Measurements from ENCODE around the gene UBE2N.
A peak's percentile ranks its signal among the peaks of the same experiment; 100 is the strongest.

Gene UBE2N, protein sequence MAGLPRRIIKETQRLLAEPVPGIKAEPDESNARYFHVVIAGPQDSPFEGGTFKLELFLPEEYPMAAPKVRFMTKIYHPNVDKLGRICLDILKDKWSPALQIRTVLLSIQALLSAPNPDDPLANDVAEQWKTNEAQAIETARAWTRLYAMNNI

DNA sequence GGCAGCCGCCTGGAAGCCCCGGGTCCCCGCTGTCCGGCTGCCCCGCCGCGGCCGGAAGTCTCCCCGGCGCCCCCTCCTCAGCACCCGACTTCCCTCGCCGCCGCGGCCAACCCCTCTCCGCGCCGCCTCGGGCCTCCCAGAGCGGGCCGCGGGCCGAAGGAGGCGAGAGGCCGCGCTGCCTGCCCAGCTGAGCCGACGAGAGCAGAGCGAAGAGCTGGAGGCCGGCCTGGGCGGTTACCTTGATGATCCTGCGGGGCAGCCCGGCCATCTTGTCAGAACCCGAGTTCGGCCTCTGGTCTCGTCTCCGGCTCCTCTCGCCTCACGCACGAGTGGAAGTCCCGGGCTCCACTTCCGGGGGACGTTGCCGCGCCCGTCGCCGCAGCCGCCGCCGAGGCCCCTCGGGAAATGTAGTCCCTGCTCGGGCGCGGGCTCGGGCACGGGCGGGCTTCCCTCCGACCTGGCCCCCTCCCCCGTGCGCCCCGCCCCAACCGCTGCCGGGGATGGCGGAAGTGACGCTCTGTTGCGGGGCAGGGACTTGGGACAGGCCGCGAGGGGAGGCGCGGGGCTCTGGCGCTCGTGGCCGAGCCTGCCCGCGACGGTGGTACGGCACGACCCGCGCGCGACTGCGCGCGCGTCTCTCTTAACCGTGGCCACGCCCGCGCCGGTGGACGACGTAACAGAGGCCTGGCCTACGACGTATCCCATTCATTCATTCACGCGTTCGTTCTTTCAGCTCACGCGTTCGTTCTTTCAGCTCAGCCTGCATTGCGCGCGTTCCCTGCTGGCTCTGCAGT lies at the start of gene UBE2N:
Gene UBE2N (minus strand): TSS at position 331 of the 794 bp plus-strand sequence. CDS start 63 bp downstream, at position 268.
- peak; percentile 72 for DNase-seq

DNA sequence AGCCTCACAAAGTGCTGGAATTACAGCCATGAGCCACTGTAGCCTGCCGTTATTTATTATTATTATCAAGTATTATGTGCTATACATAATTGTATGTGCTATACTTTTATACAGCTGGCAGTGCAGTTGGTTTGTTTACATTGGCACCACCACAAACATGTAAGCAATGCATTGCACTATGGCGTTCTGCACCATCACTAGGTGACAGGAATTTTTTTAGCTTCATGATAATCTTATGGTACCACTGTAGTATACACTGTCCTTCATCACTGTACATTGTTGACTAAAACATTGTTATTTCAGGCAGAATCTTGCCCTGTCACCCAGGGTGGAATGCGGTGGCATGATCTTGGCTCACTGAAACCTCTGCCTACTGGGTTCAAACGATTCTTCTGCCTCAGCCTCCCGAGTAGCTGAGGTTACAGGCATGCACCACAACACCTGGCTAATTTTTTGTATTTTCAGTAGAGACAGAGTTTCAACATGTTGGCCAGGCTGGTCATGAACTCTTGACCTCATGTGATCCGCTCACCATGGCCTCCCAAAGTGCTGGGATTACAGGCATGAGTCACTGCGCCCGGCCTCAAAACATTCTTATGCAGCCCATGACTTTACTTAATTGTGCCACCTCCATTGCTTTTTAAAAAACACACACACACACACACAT lies 42.7 kb upstream of the UBE2N start:
- DNase-seq = no peak

DNA sequence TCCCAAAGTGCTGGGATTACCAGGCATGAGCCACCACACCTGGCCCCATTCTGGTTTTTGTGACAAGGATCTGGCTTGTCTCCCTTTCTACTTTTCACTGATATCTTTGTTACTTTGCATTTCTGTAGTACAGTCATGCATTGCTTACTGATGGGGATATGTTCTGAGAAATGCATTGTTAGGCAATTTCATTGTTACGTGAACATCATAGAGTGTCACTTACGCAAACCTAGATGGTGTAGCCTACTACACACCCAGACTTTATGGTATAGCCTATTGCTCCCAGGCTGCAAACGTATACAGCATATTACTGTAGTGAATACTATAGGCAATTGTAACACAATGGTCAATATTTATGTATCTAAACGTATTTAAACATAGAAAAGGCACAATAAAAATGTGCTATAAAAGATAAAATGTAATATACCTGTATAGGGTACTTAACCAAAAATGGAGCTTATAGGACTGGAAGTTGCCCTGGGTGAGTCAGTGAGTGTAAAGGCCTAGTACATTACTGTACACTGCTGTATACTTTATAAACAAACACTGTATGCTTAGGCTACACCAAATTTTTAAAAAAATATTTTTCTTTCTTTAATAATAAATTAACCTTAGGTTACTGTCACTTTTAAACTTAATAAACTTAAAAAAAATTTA lies 41.5 kb upstream of the UBE2N start:
- no peak for DNase-seq

DNA sequence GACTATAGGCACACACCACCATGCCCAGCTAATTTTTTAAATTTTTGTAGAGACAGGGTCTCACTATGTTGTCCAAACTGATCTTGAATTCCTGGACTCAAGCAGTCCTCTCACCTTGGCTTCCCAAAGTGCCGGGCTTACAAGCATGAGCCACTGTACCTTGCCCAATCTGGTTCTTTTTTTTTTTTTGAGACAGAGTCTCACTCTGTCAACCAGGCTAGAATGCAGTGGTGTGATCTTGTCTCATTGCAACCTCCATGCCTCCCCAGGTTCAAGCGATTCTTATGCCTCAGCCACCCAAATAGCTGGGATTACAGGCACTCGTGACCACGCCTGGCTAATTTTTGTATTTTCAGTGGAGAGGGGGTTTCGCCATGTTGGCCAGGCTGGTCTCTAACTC lies 41.0 kb upstream of the UBE2N start:
- no peak for DNase-seq

DNA sequence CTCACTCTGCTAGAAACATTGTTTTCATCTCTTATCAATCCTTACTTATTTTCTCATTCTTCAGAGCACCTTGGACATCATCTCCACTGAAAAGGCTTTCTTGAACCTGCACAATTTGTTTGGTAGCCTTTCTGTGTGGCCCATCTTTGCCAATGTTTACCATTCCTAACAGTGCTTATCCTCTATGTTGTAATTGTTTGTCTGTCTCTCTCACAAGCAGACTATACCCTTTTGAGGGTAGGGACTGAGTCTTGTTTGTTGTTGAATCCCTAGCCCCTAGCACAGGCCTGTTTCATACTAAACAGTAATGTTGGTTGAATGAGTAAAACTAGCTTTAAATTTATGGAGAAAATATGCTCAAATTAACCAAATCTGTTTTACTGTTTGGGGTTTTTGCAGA lies 34.8 kb upstream of the UBE2N start:
- DNase-seq = no peak

DNA sequence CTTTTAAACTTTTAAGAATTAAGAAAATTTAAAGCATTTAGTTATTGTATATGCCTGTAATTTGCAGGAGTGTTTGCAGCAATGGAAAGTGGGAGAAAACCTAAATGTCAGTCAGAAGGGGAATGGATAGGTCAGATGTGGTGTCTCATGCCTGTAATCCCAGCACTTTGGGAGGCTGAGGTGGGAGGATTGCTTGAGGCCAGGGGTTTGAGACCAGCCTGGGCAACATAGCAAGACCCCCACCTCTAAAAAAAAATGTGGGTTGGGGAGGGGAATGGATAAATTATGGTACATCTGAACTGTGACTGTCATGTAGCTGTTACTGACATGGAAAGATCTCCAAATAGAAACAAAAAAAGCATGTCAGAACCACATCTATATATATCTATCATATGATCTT lies 27.6 kb upstream of the UBE2N start:
- no peak for DNase-seq

DNA sequence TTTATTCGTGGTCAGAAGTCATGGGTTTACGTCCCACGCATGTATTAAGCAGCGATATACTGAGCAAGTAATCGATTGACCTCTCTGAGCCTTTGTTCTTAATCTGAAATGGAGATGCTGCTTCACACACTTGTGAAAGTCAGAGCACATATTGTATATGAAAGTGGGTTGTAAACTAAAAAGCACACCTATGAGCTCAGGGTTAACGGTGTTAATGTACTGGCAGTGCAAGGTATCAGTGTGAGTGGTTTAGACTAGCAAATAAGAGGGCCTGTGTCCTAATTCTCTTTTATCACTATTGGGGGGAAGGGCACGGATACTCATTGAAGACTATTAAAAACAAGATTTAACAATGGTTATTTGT lies 26.2 kb upstream of the UBE2N start:
- no peak for DNase-seq

DNA sequence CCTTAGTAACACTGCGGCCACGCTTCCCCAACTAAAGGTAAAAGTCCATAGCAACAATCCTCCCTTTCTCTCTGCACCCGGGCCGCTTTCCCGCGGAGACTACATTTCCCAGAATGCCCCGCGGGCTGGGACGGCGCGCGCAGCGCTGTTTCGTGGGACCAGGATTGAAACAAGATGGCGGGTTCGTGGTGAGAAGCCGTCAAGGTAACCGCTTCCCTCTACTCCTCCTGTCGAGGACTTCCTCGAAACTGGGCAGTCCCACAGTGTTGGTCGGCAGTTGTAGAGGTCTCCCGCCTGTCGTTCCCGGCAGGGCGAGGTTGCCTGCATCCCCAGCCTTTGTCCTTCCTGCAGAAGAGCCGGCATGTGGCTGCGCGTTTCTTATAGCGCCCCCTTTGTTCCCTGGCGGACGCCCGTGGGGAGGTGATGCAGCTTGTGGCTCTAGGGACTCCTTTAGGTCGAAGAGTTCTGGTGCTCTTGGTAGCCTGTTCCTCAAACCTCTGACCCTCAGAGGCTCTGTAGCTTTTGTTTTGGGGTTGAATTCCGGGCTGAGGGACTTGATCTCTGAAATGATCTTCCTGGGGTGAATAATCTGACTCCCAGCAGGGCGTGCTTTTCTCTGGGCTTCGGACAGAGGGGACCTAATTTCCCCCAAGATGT lies 25.7 kb upstream of the UBE2N start, which contains the start of gene MRPL42:
Gene MRPL42 (plus strand): TSS at position 164 of the 657 bp plus-strand sequence. CDS start 1,772 bp downstream, outside the sequence.
- peak; percentile 41 for DNase-seq

DNA sequence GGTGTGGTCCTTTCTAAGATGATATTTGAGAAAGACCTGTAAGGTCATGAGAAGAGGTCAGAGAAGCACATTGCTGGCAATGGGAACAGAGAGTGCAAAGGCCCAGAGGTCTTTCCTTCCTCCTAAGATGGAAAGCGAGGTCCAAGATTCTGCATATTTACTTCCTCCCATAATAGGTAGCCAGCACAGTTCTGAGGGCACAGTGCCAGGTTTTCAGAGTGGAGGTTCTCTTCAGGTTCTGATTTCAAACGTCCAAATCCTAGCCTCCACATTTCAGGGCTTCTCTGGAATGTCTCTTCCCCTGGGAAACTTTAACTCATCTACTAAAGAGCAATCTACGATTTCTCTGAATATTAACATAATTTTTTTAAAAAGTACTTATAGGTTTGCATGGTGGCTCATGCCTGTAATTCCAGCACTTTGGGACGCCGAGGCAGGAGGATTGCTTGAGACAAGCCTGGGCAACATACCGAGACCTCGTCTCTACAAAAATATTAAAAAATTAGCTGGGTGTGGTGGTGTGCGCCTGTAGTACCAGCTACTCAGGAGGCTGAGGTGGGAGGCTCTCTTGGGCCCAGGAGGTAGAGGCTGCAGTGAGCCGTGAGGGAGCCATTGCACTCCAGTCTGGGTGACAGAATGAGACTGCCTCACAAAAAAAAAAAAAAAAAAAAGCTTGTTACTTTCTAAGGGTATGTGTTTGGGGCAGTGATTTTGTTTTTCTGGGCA lies 25.0 kb upstream of the UBE2N start:
- DNase-seq = no peak

DNA sequence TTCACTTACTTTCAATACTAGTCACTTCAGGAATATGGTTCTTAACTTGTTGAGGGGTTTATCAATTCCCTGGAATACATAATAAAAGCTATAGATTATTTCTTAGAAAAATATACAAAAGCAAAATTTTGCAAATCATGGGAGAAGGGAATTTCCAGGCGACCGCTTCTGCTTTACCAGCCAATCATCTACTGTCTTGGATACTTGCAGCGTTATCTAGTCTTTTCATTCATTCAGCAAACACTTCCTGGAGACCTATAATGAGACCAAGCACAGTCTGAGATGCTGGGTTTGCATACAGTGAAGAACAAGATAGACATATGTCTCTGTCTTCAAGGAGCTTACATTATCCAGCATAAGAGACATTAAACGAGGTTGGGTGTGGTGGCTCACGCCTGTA lies 24.1 kb upstream of the UBE2N start:
- DNase-seq = no peak

DNA sequence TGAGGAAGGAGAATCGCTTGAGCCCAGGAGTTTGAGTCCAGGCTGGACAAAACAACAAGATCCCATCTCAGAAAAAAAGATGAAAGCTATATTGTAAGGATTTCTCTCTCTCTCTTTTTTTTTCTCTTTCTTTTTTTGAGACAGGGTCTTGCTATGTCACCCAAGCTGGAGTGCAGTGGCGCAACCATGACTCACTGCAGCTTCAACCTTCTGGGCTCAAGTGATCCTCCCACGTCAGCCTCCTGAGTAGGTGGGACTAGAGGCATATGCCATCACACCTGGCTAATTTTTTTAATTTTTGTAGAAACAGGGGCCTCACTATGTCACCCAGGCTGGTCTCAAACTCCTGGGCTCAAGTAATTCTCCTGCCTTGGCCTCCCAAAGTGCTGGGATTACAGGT lies 19.8 kb upstream of the UBE2N start:
- no peak for DNase-seq

DNA sequence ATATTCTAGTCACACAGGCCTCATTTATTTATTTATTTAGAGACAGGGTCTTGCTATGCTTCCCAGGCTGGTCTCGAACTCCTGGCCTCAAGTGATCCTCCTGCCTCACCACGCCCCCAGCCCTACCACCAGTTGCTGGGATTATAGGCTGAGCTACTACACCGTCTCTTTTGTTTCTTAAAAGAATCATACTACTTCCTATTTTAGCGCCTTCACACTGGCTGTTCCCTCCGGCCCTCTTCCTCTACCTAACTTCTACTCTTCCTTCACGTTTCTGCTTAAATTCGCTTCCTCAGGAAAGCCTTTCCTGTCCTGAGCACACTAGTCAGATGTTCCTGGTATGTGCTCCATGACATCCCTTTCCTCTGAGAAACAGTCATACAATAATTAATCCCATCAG lies 19.2 kb upstream of the UBE2N start:
- no peak for DNase-seq

DNA sequence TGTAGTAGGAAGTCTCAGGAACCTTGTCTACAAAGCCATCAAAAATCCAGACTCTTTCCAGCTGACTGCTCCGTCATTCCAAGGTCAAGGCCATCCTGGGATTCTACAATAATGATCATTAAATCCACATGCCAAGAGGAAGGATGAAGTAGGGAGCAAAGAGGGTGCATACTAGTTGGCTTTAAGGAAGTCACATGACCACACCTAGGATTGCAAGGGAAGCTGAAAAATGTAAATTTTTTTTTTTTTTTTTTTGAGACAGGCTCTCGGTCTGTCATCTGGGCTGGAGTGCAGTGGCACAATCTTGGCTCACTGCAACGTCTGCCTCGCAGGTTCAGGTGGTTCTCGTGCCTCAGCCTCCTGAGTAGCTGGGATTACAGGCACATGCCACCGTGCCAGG lies 18.3 kb upstream of the UBE2N start:
- DNase-seq = no peak

DNA sequence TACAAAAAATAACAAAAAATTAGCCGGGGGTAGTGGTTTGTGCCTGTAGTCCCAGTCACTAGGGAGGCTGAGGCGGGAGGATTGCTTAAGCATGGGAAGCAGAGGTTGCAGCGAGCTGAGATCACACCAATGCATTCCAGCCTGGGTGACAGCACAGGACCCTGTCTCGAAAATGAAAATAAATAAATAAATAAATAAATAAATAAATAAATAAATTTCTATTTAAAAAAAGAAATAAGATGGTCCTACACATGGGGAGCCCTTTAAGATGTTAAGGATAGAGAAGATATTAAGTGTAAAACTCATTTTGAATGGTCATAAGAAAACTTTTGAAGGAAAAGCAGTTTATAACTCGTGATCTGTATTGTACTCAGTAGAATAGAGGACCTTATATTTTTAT lies 17.4 kb upstream of the UBE2N start:
- no peak for DNase-seq

DNA sequence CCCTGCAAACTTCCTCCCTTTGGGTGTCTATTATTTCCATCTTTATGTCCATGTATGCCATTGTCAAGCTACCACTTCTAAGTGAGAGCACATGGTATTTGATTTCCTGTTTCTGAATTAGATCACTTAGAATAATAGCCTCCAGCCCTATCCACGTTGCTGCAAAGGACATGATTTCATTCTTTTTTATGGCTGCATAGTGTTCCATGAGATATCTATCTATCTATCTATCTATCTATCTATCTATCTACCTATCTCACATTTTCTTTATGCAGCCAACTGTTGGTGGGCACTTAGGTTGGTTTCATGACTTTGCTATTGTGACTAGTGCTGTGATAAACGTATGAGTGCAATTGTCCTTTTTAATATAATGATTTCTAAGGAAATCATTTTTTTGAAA lies 14.3 kb upstream of the UBE2N start:
- DNase-seq = no peak

DNA sequence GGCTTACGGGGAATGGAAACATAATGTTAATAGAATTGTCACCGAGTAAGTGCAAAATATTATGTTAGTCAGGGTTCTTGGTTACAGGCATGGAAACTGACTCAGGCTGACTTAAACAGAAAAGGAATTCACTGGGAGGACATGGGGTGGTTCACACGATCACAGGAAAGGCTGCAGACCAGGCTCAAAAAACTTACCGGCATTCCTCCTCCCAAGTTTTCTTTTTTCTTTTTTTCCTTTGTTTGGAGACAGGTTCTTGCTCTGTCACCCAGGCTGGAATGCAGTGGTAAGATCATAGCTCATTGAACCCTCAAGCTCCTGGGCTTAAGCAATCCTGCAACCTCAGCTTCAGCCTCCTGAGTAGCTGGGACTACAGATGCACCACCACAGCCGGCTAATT lies 11.9 kb upstream of the UBE2N start:
- no peak for DNase-seq

DNA sequence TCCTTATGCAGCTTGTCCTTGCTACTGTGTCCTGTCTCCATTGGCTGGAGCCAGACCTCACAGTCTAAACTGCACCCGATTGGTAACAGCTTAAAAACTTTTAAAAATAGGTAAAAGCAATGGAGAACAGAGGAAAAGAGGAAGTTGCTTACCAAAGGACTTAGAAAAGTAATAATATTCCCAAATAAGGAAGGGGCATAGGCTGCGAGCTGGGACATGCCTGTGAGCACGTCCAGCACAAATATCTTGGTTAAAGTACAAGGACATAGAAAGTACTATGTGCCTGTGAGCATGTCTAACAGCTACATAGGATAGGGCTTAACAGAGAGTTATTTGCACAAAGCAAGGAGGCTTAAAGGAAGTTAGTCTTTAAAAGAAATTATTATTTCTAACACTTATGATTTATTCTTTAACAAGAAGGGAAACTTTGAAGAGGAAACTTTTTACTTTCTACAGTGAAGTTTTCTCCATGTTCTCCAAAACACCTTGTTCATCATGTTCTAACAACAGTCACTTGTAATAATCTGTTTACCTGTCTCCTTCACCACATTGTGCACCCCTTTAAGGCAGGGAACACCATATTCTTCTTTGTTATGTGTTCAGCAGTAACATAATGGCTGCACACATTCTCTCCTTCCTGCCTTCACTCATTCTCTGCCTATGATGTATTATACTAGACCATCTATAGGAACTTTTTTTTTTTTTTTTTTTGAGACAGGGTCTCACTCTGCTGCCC lies 9.8 kb upstream of the UBE2N start:
- DNase-seq = no peak

DNA sequence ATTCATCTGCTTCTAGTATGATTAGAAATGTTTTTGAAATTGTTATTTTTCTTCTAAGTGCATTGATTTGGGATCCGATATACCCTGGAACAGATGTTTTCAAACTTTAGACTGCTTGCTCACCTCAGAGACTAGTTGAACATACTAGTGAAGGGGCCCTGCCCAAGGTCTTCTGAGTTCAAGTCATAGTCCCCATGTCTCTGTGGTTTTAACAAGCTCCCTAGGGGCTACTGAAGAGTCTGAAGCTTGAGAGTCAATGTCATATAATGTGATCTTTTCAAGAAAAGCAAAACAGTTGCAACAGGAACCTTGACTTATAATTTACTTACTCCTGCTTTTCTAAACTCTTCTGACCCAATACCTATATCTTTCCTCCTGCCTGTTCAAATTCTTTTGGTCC lies 7.5 kb upstream of the UBE2N start:
- no peak for DNase-seq

DNA sequence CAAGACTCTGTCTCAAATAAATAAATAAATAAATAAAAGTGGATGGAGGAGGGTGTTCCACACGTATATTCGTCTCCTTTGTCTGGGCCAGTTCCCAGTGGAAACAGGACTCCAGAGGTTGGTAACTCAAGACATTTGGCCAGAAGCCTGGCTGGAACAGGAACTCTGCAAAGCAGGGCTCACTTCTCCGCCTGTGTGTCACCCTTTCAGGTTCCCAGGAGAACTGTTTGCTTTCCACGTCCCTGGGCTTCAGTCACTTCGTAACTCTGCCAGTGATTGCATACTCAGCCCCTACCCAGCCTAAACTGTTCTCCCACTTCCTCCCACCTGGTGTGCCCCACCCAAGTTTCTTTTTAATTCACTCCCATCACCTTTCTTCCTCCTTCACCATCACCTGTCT lies 7.0 kb upstream of the UBE2N start:
- DNase-seq = no peak

DNA sequence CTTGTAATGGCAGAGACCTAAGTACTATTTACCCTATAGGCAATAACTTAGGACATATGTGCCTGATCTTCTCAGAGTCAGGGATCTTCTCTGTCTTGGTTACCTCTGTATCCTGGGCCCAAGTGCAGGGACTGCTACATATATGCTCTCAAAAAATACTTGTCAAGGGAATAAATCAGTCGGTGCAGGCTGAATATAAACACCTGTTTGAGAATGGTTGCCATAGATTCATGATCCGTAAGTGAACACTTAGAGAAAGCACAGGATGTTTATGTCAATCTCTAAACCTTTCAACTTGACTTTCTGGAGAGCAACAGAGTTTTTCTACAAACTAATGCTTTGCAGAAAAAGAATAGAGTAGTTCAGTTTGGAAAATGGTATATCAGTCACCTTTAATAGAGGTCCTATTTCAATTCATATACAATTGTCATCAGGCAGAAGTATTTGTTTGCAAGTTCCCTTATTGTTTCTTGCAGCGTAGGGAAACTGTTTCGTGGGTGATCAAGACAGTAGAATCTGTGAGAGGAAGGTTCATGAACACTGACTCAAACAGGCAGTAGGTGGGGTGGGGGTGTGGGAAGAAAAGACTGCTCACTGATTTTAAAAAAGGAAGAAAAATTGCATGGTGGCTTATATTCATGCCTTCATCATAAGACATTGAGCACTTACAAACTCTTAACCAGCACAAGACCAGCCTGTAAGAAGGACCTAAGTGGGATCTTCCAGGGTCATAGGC lies 6.0 kb upstream of the UBE2N start:
- DNase-seq = no peak

DNA sequence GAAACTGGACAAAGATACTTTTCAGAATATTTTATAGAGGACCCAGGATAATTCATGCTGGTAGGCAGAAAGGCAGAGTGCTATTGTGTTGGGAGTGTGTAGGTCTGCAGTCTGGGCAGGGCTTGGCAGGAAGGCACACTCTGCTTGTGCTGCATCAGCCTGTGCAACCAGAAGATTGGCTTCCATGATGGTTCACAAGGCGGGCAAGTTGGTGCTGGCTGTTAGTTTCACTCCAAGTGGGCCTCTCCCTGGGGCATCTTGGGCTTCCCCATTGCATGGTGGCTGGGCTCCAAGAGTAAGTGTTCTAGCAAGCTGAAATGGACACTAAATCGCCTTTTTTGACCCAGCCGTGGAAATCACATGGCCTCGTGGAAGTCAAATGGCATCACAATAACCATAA lies 1.8 kb upstream of the UBE2N start:
- no peak for DNase-seq
